PC-3 (cell line): Measurements from ENCODE around the gene COL27A1.

Source experiments
- EZH2 ChIP-seq: fragments of 300-600 bp; sonication (generic); IDR thresholded peaks from one replicate; pipeline ENCODE4 v1.6.1; 2017; ENCODE audit warnings: antibody characterized with exemption, mild to moderate bottlenecking, low read length; ENCODE audit not compliant: unreplicated experiment
- EZH2phosphoT487 ChIP-seq: fragments of 300-600 bp; sonication (generic); IDR thresholded peaks from 2 replicates; pipeline ENCODE4 v1.6.1; 2018; ENCODE audit warnings: mild to moderate bottlenecking, antibody characterized with exemption, low read length, borderline replicate concordance
- TF ChIP-seq, protein P1 (sequence below): fragments of 300-600 bp; sonication (generic); conservative IDR thresholded peaks from 2 replicates; pipeline ENCODE4 v1.5.1; 2017; ENCODE audit warnings: antibody characterized with exemption, low read depth, mild to moderate bottlenecking, low read length

DNA sequence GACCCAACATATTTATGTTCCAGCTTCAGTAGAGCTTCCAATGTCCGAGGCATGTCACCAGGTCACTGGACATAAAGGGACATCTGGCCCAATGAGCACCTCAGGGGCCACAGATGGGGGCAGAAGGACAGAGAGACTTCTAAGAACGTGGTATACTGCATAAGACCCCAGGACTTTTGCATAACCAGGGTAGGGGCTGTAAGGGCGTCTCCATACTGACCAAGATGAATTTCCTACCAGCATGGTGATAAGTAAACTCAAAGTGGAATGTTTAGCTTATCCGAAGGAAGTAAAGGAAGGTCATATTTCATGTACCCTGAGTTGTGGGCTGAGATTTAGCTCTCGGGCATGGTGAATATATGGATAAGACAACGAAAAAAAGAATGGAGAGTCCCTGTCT, 17.5 kb upstream of the COL27A1 start:
- TF ChIP-seq, protein P1, sequence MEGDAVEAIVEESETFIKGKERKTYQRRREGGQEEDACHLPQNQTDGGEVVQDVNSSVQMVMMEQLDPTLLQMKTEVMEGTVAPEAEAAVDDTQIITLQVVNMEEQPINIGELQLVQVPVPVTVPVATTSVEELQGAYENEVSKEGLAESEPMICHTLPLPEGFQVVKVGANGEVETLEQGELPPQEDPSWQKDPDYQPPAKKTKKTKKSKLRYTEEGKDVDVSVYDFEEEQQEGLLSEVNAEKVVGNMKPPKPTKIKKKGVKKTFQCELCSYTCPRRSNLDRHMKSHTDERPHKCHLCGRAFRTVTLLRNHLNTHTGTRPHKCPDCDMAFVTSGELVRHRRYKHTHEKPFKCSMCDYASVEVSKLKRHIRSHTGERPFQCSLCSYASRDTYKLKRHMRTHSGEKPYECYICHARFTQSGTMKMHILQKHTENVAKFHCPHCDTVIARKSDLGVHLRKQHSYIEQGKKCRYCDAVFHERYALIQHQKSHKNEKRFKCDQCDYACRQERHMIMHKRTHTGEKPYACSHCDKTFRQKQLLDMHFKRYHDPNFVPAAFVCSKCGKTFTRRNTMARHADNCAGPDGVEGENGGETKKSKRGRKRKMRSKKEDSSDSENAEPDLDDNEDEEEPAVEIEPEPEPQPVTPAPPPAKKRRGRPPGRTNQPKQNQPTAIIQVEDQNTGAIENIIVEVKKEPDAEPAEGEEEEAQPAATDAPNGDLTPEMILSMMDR = no peak
- no peak for TF ChIP-seq EZH2
- TF ChIP-seq EZH2phosphoT487 = no peak
